ENCODE measurements around the gene AK9. TPM values are rescaled to one million over a fixed set of nuclear protein-coding genes. Genes with fewer than 3 reads are reported as not detected.

Gene AK9
- total and polyA plus RNA-seq, 2 of the 8 experiments (the other 6 are each of a cell fraction or from before 2014, with no cell fraction given) = 1.8 to 2.2 TPM

DNA sequence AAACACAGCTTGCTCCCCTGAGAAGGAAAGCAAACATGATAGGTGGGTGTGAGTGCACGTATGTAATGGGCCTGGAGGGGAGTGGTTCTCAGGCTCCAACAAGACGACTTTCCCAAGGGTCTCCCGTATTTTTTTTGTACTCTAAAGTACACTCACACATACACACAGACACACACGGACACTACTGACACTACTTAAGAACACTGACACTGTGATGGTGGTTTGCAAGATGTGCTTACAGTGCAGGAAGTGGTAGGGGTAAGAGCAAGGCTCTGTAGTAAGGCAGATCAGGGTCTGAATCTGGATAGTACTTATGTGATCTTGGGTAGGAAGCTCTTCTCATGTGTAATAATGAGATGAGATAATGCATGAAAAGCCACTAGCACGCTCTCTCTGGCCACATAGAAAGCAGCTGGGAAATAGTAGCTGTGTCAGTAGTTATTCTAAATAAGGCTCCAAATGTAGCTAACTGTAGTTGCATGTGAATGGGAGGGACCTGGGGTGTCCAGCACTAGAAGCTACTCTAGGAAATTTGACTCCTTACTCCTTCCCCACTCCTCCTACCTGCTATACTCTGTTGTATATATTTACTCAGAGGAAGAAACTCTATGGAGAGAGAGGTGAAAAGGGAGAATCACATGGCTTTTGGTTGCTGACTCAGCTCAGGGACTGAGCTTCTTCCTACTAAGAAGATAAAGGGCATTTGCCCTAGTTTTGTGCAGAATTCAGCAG, 199.6 kb downstream of the AK9 start:
- DNase-seq (ENCODE audit: low read depth in 1 of 2, low spot score in 2 of 2) = no peak
- Histone ChIP-seq H2AFZ (ENCODE audit: low read length) (peak overlapping the region; percentile 89), H3K4me3 (ENCODE audit: extremely low read depth in 1 of 4, insufficient read depth in 2 of 4, low read depth in 3 of 4, low read length in 4 of 4) (peak overlapping the region in 1 of 4 experiments; percentile 10; a peak in 1 of 8 replicates), H3K79me2 (ENCODE audit: control insufficient read depth in 1 of 2, insufficient read depth in 2 of 2, low read length in 2 of 2) (no peaks in the 10 kb centered on the region), H4K8ac (ENCODE audit: extremely low read depth, insufficient read depth, low read length) (no peak overlapping the region), H2BK15ac (ENCODE audit: low read length) (peak overlapping the region; percentile 21; the same call in 1 of the 2 replicates), H3K9me3 (ENCODE audit: insufficient read depth in 2 of 2, low read depth in 1 of 2, low read length in 1 of 2) (no peaks in the 10 kb centered on the region), H3K23me2 (ENCODE audit: low read depth, low read length) (0 out of 2 replicates have a peak, but pooled peaks cover 2% of the 10 kb centered on the region), H3K4me1 (replicated peaks in 1 of 4; ENCODE audit: control insufficient read depth in 3 of 4, insufficient read depth in 4 of 4, low read length in 3 of 4) (peaks cover 3 to 23% (median 18%) of the 10 kb centered on the region in 4 experiments), H2BK120ac (replicated peaks; ENCODE audit: low read depth, low read length) (peak overlapping the region; percentile 0), H3K79me1 (ENCODE audit: low read depth, low read length) (no peaks in the 10 kb centered on the region), H3K9ac (replicated peaks in 1 of 4; ENCODE audit: extremely low read depth in 1 of 4, low read depth in 3 of 4, low read length in 3 of 4) (peak overlapping the region in 1 of 4 experiments; percentile 7; a peak in 2 of 7 replicates), H2BK20ac (ENCODE audit: low read length) (peak overlapping the region; percentile 94), H3K27ac (ENCODE audit: low read depth, low read length) (0 out of 2 replicates have a peak overlapping the region, but pooled peaks have one; percentile 16), H3K4me2 (ENCODE audit: insufficient read depth in 1 of 2, low read depth in 2 of 2, low read length in 2 of 2) (peak overlapping the region; percentile 54 to 59), H3K18ac (ENCODE audit: extremely low read depth, low read length) (peak overlapping the region; percentile 71; the same call in 1 of the 2 replicates), H3K36me3 (ENCODE audit: control insufficient read depth in 2 of 4, insufficient read depth in 4 of 4, low read length in 3 of 4) (no peaks in the 10 kb centered on the region), H4K5ac (ENCODE audit: insufficient read length, low read depth, low read length) (peak overlapping the region; percentile 41), H2BK12ac (ENCODE audit: low read depth, low read length) (peak overlapping the region; percentile 89; the same call in 1 of the 2 replicates), H3K14ac (ENCODE audit: insufficient read length) (no peak overlapping the region), H3K27me3 (replicated peaks in 1 of 4; ENCODE audit: control insufficient read depth in 3 of 4, extremely low read depth in 1 of 4, insufficient read depth in 3 of 4, low read length in 3 of 4) (no peaks in the 10 kb centered on the region), H3K4ac (replicated peaks; ENCODE audit: insufficient read length, low read depth, low read length) (no peak overlapping the region), H2BK5ac (ENCODE audit: low read depth, low read length) (peak overlapping the region; percentile 63; the same call in 1 of the 2 replicates), H4K20me1 (replicated peaks in 1 of 2; ENCODE audit: control insufficient read depth in 1 of 2, insufficient read depth in 2 of 2, low read length in 2 of 2) (no peaks in the 10 kb centered on the region), H3K56ac (replicated peaks; ENCODE audit: insufficient read length, low read depth, low read length) (no peak overlapping the region), H4K91ac (replicated peaks; ENCODE audit: insufficient read length, low read length) (peak overlapping the region; percentile 17), H3K23ac (ENCODE audit: insufficient read length) (no peak overlapping the region), H2AK5ac (ENCODE audit: low read depth, low read length) (no peak overlapping the region)
- TF ChIP-seq TAF1 (IDR thresholded peaks at IDR 0.05; ENCODE audit: low read depth, low read length) (no peak), MAFK (IDR thresholded peaks at IDR 0.05; ENCODE audit: low read depth, low read length) (0 out of 2 replicates have a peak, but pooled peaks have one; percentile 17), SP1 (IDR thresholded peaks at IDR 0.05; ENCODE audit: low read depth, low read length) (0 out of 2 replicates have a peak, but pooled peaks have one; percentile 9), NRF1 (IDR thresholded peaks at IDR 0.05; ENCODE audit: low read depth, low read length) (no peak), TCF12 (IDR thresholded peaks at IDR 0.05; ENCODE audit: low read depth, low read length) (no peak), POLR2A (IDR thresholded peaks at IDR 0.05; ENCODE audit: control extremely low read depth in 1 of 2, low read depth in 2 of 2, low read length in 2 of 2) (no peak)
- TF ChIP-seq, protein P1, sequence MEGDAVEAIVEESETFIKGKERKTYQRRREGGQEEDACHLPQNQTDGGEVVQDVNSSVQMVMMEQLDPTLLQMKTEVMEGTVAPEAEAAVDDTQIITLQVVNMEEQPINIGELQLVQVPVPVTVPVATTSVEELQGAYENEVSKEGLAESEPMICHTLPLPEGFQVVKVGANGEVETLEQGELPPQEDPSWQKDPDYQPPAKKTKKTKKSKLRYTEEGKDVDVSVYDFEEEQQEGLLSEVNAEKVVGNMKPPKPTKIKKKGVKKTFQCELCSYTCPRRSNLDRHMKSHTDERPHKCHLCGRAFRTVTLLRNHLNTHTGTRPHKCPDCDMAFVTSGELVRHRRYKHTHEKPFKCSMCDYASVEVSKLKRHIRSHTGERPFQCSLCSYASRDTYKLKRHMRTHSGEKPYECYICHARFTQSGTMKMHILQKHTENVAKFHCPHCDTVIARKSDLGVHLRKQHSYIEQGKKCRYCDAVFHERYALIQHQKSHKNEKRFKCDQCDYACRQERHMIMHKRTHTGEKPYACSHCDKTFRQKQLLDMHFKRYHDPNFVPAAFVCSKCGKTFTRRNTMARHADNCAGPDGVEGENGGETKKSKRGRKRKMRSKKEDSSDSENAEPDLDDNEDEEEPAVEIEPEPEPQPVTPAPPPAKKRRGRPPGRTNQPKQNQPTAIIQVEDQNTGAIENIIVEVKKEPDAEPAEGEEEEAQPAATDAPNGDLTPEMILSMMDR (IDR thresholded peaks at IDR 0.05; ENCODE audit: control extremely low read depth in 1 of 3, insufficient read depth in 1 of 3, low read depth in 1 of 3, low read length in 3 of 3) = no peak
- 53% methylated on average over 5 of the region's 5 CpGs; no CpG with 5 or more reads in 1 of the 2 experiments for WGBS, 2 experiments (ENCODE audit: extremely low coverage in 1 of 2, insufficient coverage in 1 of 2, insufficient read length in 1 of 2, insufficient replicate concordance in 2 of 2, low coverage in 1 of 2, low lambda C conversion rate in 2 of 2, missing lambda C conversion rate in 1 of 2)
- FAIRE-seq = peak; percentile 68
- ChIA-PET POLR2A (ENCODE audit: partially characterized antibody) (interaction anchor here (1.0 to 1.1 kb wide), 2 partner anchors 15 to 34 kb away, joined by 3 to 4 read pairs; no protein-coding TSS in a partner anchor), CTCF (ENCODE audit: partially characterized antibody) (interaction anchor here (0.9 to 2.6 kb wide), 8 partner anchors 11 to 563 kb away, joined by 3 to 13 read pairs (median 4); partner anchors contain the start of genes PPIL6 and SMPD2)
